ENCODE data around the gene KRTAP23-1. TPM values are rescaled to one million over a fixed set of nuclear protein-coding genes. Genes with fewer than 3 reads are reported as not detected.
A peak's percentile ranks its signal among the peaks of the same experiment; 100 is the strongest.

The KRTAP23-1 gene
- total RNA-seq, 1 donor from 2014 or later, result not detected

- TF ChIP-seq, protein P1, sequence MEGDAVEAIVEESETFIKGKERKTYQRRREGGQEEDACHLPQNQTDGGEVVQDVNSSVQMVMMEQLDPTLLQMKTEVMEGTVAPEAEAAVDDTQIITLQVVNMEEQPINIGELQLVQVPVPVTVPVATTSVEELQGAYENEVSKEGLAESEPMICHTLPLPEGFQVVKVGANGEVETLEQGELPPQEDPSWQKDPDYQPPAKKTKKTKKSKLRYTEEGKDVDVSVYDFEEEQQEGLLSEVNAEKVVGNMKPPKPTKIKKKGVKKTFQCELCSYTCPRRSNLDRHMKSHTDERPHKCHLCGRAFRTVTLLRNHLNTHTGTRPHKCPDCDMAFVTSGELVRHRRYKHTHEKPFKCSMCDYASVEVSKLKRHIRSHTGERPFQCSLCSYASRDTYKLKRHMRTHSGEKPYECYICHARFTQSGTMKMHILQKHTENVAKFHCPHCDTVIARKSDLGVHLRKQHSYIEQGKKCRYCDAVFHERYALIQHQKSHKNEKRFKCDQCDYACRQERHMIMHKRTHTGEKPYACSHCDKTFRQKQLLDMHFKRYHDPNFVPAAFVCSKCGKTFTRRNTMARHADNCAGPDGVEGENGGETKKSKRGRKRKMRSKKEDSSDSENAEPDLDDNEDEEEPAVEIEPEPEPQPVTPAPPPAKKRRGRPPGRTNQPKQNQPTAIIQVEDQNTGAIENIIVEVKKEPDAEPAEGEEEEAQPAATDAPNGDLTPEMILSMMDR (conservative IDR thresholded peaks at IDR 0.05; ENCODE audit: low read depth, low read length), result no peak
- H3K4me3 ChIP-seq (ENCODE audit: low read depth, low read length), result no peak overlapping the region
- DNase-seq (ENCODE audit: low read depth), result no peak
These were observed 6.1 kb upstream of the KRTAP23-1 start for GRCh38 chr21:30354308-30355005.

DNA sequence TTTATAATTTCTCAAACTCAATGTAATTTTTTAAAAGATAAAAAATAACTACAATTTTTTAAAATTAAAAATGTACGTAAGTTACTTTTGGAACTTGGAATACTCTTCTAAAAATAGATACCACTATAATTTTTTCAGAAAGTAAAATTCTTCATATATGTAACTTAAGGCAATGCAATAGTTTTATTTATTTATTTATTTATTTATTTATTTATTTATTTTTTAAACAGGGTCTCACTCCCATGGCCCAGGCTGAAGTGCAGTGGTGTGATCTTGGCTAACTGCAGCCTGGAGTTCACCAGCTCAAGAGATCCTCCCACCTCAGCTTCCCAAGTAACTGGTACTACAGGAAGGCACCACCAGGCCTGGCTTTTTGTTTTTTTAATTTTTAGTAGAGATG, 3.1 kb upstream of the KRTAP23-1 start:
- TF ChIP-seq, protein P1 (conservative IDR thresholded peaks at IDR 0.05; ENCODE audit: low read depth, low read length), result no peak
- no peak overlapping the region for H3K4me3 ChIP-seq (ENCODE audit: low read depth, low read length)

DNA sequence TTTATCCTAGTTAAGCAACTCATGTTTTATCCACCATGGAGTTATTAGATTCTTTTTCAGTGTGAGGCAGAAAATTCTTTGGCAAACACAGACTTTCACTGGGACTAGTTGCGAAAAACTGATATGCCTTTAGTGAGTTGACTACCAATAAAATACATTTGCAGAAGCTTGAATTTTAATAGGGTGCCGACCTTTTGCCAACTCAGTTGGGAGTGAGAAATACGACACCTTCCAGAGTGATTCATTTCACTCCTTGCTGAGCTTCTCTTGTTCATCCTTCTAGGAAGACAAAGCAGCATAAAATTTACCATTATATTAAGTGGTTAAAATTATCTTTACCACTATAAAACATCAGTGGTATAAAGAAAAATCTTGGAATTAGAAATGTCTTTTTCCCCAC, 1.2 kb upstream of the KRTAP23-1 start:
- DNase-seq (ENCODE audit: low read depth), result no peak
- no peak overlapping the region for H3K4me3 ChIP-seq (ENCODE audit: low read depth, low read length)

More for the DNA sequence above, 3.1 kb upstream of the KRTAP23-1 start:
- no peak for DNase-seq (ENCODE audit: low read depth)

GRCh38 chr21:30345014-30345413, 3.4 kb downstream of the KRTAP23-1 start:
- TF ChIP-seq, protein P1 (conservative IDR thresholded peaks at IDR 0.05; ENCODE audit: low read depth, low read length), result no peak
- DNase-seq (ENCODE audit: low read depth), result no peak
- no peak overlapping the region for H3K4me3 ChIP-seq (ENCODE audit: low read depth, low read length)

More for the DNA sequence above, 1.2 kb upstream of the KRTAP23-1 start:
- TF ChIP-seq, protein P1 (conservative IDR thresholded peaks at IDR 0.05; ENCODE audit: low read depth, low read length), result no peak

- TF ChIP-seq, protein P1 (conservative IDR thresholded peaks at IDR 0.05; ENCODE audit: low read depth, low read length), result peak; percentile 84
- H3K4me3 ChIP-seq (ENCODE audit: low read depth, low read length), result no peak overlapping the region
- no peak for DNase-seq (ENCODE audit: low read depth)
These were observed 7.5 kb downstream of the KRTAP23-1 start for GRCh38 chr21:30340714-30341573.

DNA sequence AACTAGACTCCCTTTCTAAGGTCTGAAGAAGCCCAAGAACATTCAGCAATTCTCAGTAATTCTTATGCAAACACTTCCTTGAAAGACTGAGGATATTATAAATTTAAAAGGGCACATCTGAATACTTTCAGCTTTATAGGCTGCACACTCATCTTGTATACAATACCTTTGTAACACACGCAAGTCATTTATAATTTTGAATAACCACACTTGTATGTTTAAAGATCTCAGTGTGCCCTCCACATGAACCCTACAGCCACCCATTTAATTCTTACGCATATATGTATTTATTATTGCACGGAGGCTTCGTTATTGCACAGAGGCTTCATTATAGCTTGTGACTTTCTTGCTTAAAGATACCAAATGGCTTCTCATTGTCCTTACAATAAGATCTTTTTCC, 9.7 kb downstream of the KRTAP23-1 start:
- no peak overlapping the region for H3K4me3 ChIP-seq (ENCODE audit: low read depth, low read length)
- DNase-seq (ENCODE audit: low read depth), result no peak
- TF ChIP-seq, protein P1 (conservative IDR thresholded peaks at IDR 0.05; ENCODE audit: low read depth, low read length), result no peak

Measured in epithelial cell of proximal tubule (primary cell).